Gastrocnemius medialis (tissue), 4 donors: Measurements from ENCODE around the gene CABP7. TPM values are rescaled to one million over a fixed set of nuclear protein-coding genes. Genes with fewer than 3 reads are reported as not detected.

Source experiments
- ATAC-seq, 2 donors: fragments of 150-250 bp; one replicate each; pipeline ENCODE4 v1.9.1; 2016
- DNase-seq, 2 donors: peaks; one replicate each; pipeline ENCODE4 v3.0.0-alpha.2; 2019
- H3K27ac ChIP-seq, 4 donors: fragments of 200-600 bp; sonication (generic); 1 replicate in 1 of 4; 2 replicates in 3 of 4; pipeline ENCODE4 v1.5.1; 2016 to 2018; ENCODE audit warnings: mild to moderate bottlenecking in 2 of 4, moderate library complexity in 1 of 4
- H3K27me3 ChIP-seq, 3 donors: fragments of 200-600 bp; sonication (generic) in 2 of 3; 1 replicate in 1 of 3; 2 replicates in 2 of 3; pipeline versions ENCODE4 v1.5.1 to v1.6.0; 2016 to 2019; ENCODE audit warnings: mild to moderate bottlenecking in 1 of 3, moderate library complexity in 1 of 3
- H3K36me3 ChIP-seq, 2 donors: fragments of 200-600 bp; sonication (generic) in 1 of 2; one replicate each; pipeline ENCODE4 v1.5.1; 2017 to 2018
- H3K4me1 ChIP-seq, 2 donors: fragments of 200-600 bp; sonication (generic) in 1 of 2; one replicate each; pipeline ENCODE4 v1.5.1; 2016 to 2017; ENCODE audit warnings: mild to moderate bottlenecking in 2 of 2
- H3K4me3 ChIP-seq, 4 donors: fragments of 200-600 bp; sonication (generic) in 3 of 4; 1 replicate in 1 of 4; 2 replicates in 3 of 4; pipeline ENCODE4 v1.5.1; 2016 to 2019; ENCODE audit warnings: mild to moderate bottlenecking in 2 of 4
- H3K9me3 ChIP-seq, 3 donors: fragments of 200-600 bp; sonication (generic) in 2 of 3; 1 replicate in 1 of 3; 2 replicates in 2 of 3; pipeline ENCODE4 v1.5.1; 2016 to 2019
- POLR2A ChIP-seq, 2 donors: fragments of 450-650 bp; IDR thresholded peaks; one replicate each; pipeline ENCODE4 v1.6.1; 2017; ENCODE audit warnings: antibody characterized with exemption in 2 of 2, mild to moderate bottlenecking in 2 of 2, moderate library complexity in 2 of 2
- in situ Hi-C, 4 donors: fragments of 200-750 bp; cut with MboI; loops; one replicate each; pipeline versions ENCODE4 v1.15.0 to v1.8.0; 2017; ENCODE audit warnings: low sequenced_read_pairs in 4 of 4
- intact Hi-C: fragments of 100-400 bp; cut with DNase I; formaldehyde crosslinking; loops from one replicate; pipeline ENCODE4 v1.15.1; 2023; ENCODE audit warnings: low total_unique reads
- total RNA-seq, 4 donors: library from RNA; depleted of rRNA; stranded (reverse); fragments of >200 nt; gene quantifications; one replicate each; pipeline versions ENCODE4 v1.1.0 to v1.2.3, GENCODE V29; 2016
- TF ChIP-seq, protein P1 (sequence below), 5 experiments: fragments of 450-650 bp in 3 of 5; fragments of 200-600 bp in 2 of 5; sonication (generic) in 2 of 5; IDR thresholded peaks in 4 of 5; conservative IDR thresholded peaks in 1 of 5; 1 replicate in 4 of 5; 2 replicates in 1 of 5; pipeline ENCODE4 v1.5.1; 2016 to 2019; ENCODE audit warnings: antibody characterized with exemption in 5 of 5, mild to moderate bottlenecking in 3 of 5, moderate library complexity in 3 of 5

The CABP7 gene
- total RNA-seq, 4 donors from 2014 or later: not detected

- ATAC-seq (no peak), DNase-seq (no peak)
- intact Hi-C loops: no loop called here
- Histone ChIP-seq H3K36me3 (peaks cover 0 to 33% of the 10 kb centered on the region in 2 donors), H3K27ac (no peak overlapping the region), H3K4me1 (peaks cover 6 to 9% of the 10 kb centered on the region in 2 donors), H3K27me3 (no peaks in the 10 kb centered on the region), H3K4me3 (no peak overlapping the region), H3K9me3 (no peaks in the 10 kb centered on the region)
- TF ChIP-seq POLR2A (IDR thresholded peaks at IDR 0.05): no peak
- TF ChIP-seq, protein P1, sequence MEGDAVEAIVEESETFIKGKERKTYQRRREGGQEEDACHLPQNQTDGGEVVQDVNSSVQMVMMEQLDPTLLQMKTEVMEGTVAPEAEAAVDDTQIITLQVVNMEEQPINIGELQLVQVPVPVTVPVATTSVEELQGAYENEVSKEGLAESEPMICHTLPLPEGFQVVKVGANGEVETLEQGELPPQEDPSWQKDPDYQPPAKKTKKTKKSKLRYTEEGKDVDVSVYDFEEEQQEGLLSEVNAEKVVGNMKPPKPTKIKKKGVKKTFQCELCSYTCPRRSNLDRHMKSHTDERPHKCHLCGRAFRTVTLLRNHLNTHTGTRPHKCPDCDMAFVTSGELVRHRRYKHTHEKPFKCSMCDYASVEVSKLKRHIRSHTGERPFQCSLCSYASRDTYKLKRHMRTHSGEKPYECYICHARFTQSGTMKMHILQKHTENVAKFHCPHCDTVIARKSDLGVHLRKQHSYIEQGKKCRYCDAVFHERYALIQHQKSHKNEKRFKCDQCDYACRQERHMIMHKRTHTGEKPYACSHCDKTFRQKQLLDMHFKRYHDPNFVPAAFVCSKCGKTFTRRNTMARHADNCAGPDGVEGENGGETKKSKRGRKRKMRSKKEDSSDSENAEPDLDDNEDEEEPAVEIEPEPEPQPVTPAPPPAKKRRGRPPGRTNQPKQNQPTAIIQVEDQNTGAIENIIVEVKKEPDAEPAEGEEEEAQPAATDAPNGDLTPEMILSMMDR (IDR thresholded peaks at IDR 0.05 in 4 of 5, conservative IDR thresholded peaks at IDR 0.05 in 1 of 5): no peak
- in situ Hi-C loops: no loop called here
Measured at GRCh38 chr22:29740216-29740615, 20.4 kb downstream of the CABP7 start.

DNA sequence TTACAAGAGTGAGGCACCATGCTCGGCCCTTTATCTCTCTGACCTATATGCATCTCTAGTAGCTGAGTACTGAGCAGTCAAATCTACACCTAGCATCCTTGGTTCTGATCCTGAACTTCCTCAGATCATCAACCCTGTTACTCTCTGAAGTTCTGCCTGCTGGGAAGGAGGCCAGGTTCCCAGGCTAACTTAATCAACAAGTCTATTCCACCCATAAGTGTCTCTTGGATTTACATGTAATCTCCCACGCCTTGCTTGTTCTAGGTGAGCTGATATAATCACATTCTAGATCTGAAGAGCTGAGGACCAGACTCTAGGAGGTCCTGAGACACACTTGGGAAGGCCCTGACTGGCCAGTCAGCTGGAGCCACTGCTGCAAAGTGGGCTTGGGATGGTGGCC, 22.1 kb downstream of the CABP7 start:
- intact Hi-C loops (no loop called here), in situ Hi-C loops (no loop called here)
- ATAC-seq: no peak
- Histone ChIP-seq H3K4me3 (no peak overlapping the region), H3K9me3 (no peaks in the 10 kb centered on the region), H3K4me1 (peaks cover 10 to 11% of the 10 kb centered on the region in 2 donors), H3K36me3 (peaks cover 0 to 33% of the 10 kb centered on the region in 2 donors), H3K27ac (no peak overlapping the region), H3K27me3 (no peaks in the 10 kb centered on the region)
- no peak for TF ChIP-seq POLR2A (IDR thresholded peaks at IDR 0.05)
- TF ChIP-seq, protein P1 (IDR thresholded peaks at IDR 0.05 in 4 of 5, conservative IDR thresholded peaks at IDR 0.05 in 1 of 5): no peak
- DNase-seq: no peak

DNA sequence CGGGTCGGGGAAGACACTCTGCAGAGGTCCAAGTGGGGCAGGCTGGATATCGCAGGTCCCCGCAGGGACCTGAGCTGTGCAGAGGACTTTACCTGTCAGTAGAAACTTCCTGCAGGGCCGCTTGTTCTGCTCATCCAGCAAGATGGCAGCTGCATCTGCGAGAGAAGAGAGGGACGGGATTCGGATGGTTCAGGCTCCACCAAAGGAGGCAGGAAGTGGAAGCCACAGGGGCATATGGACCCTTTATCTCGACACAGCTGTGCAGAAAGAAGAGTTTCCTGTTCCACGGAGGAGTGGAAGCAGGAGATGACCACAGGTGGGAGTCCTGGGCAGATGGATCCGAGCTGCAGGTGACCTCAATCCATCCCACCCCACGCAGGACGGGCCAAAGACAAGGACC, 22.5 kb downstream of the CABP7 start:
- peaks cover 0 to 33% of the 10 kb centered on the region in 2 donors for H3K36me3 ChIP-seq
- no peak overlapping the region for H3K27ac ChIP-seq
- intact Hi-C loops (no loop called here), in situ Hi-C loops (no loop called here)
- no peaks in the 10 kb centered on the region for H3K27me3 ChIP-seq
- TF ChIP-seq, protein P1 (IDR thresholded peaks at IDR 0.05 in 4 of 5, conservative IDR thresholded peaks at IDR 0.05 in 1 of 5): no peak
- no peak for TF ChIP-seq POLR2A (IDR thresholded peaks at IDR 0.05)
- no peaks in the 10 kb centered on the region for H3K9me3 ChIP-seq
- H3K4me1 ChIP-seq: peaks cover 10 to 11% of the 10 kb centered on the region in 2 donors
- DNase-seq (no peak), ATAC-seq (no peak)
- no peak overlapping the region for H3K4me3 ChIP-seq

DNA sequence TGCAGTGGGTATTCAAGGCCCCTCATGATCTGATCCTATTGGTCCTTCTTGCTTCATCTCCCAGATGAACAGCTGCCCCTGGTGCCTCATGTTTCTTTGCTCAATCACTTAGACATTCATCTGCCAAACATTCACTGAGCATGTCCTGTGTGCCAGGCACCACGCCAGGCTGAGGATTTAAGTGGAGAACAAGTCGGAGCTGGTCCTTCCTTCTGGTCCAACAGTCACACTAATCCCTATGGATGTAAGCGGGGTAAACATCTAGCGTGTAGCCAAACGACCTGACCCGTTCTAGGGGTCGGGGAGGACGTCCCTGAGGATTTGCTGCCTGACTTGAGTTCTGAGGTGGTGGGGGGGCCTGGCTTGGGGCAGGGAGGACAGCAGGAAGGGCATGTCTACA, 25.1 kb downstream of the CABP7 start:
- in situ Hi-C loops: no loop called here
- Histone ChIP-seq H3K36me3 (peaks cover 0 to 34% of the 10 kb centered on the region in 2 donors), H3K4me3 (no peak overlapping the region), H3K27ac (peak overlapping the region; percentile 74 to 85 (median 82)), H3K27me3 (no peaks in the 10 kb centered on the region), H3K9me3 (no peaks in the 10 kb centered on the region), H3K4me1 (peaks cover 10 to 11% of the 10 kb centered on the region in 2 donors)
- intact Hi-C loops: no loop called here
- no peak for TF ChIP-seq POLR2A (IDR thresholded peaks at IDR 0.05)
- TF ChIP-seq, protein P1 (IDR thresholded peaks at IDR 0.05 in 4 of 5, conservative IDR thresholded peaks at IDR 0.05 in 1 of 5): no peak
- ATAC-seq: peak; percentile 96 to 99
- peak; percentile 86 to 95 for DNase-seq

- in situ Hi-C loops (no loop called here), intact Hi-C loops (no loop called here)
- Histone ChIP-seq H3K27ac (no peak overlapping the region), H3K9me3 (no peaks in the 10 kb centered on the region), H3K36me3 (peaks cover 0 to 10% of the 10 kb centered on the region in 2 donors), H3K4me3 (no peak overlapping the region), H3K27me3 (no peaks in the 10 kb centered on the region), H3K4me1 (peaks cover 10 to 11% of the 10 kb centered on the region in 2 donors)
- TF ChIP-seq, protein P1 (IDR thresholded peaks at IDR 0.05 in 4 of 5, conservative IDR thresholded peaks at IDR 0.05 in 1 of 5): no peak
- TF ChIP-seq POLR2A (IDR thresholded peaks at IDR 0.05): no peak
- ATAC-seq (no peak), DNase-seq (no peak)
Measured at GRCh38 chr22:29747832-29748231, 28.0 kb downstream of the CABP7 start.
